Body of pancreas (tissue), 4 donors: ENCODE measurements around the gene MTMR11. TPM values are rescaled to one million over a fixed set of nuclear protein-coding genes. Genes with fewer than 3 reads are reported as not detected.
A peak's percentile ranks its signal among the peaks of the same experiment; 100 is the strongest.

ENCODE experiments used
- ATAC-seq: fragments of 150-250 bp; one replicate; pipeline ENCODE4 v1.9.1; 2016
- DNase-seq, 4 donors: peaks; one replicate each; pipeline ENCODE4 v3.0.0-alpha.2; 2019
- H3K27ac ChIP-seq, 4 donors: fragments of 200-600 bp; sonication (generic); 1 replicate in 3 of 4; 2 replicates in 1 of 4; pipeline versions ENCODE4 v1.5.1 to v1.6.1; 2016 to 2019; ENCODE audit warnings: mild to moderate bottlenecking in 1 of 4, mixed read lengths in 1 of 4, moderate library complexity in 1 of 4
- H3K27me3 ChIP-seq, 2 donors: fragments of 200-600 bp; sonication (generic); one replicate each; pipeline ENCODE4 v1.6.0; 2016; ENCODE audit warnings: mild to moderate bottlenecking in 1 of 2
- H3K36me3 ChIP-seq, 2 donors: fragments of 200-600 bp; sonication (generic); replicated peaks in 1 of 2; 2 replicates each; pipeline ENCODE4 v1.5.1; 2016; ENCODE audit warnings: low read depth in 2 of 2; ENCODE audit not compliant: insufficient read depth in 1 of 2
- H3K4me1 ChIP-seq: fragments of 200-600 bp; sonication (generic); one replicate; pipeline ENCODE4 v1.6.0; 2016
- H3K4me3 ChIP-seq, 2 donors: fragments of 200-600 bp; sonication (generic); 1 replicate in 1 of 2; 2 replicates in 1 of 2; pipeline ENCODE4 v1.5.1; 2016 to 2019
- H3K9me3 ChIP-seq, 3 donors: fragments of 200-600 bp; sonication (generic); 1 replicate in 2 of 3; 2 replicates in 1 of 3; pipeline ENCODE4 v1.5.1; 2016
- POLR2A ChIP-seq, 3 donors: fragments of 450-650 bp; IDR thresholded peaks; one replicate each; pipeline ENCODE4 v1.6.1; 2016; ENCODE audit warnings: antibody characterized with exemption in 3 of 3, mild to moderate bottlenecking in 2 of 3
- WGBS, 2 donors: methylation state at CpG; one replicate each; pipeline ENCODE4 v1.1.5; 2017; 5-methylcytosine and 5-hydroxymethylcytosine counted together
- intact Hi-C: fragments of 100-400 bp; cut with DNase I; formaldehyde crosslinking; loops from one replicate; pipeline ENCODE4 v1.15.1; 2023
- total RNA-seq, 2 donors: library from RNA; depleted of rRNA; stranded (reverse); fragments of >200 nt; gene quantifications; one replicate each; pipeline ENCODE4 v1.1.0, GENCODE V29; 2016
- TF ChIP-seq, protein P1 (sequence below), 7 experiments: fragments of 450-650 bp in 4 of 7; fragments of 200-600 bp in 3 of 7; sonication (generic) in 3 of 7; IDR thresholded peaks; one replicate each; pipeline ENCODE4 v1.5.1; 2016 to 2019; ENCODE audit warnings: antibody characterized with exemption in 7 of 7

The MTMR11 gene
- total RNA-seq, 2 donors from 2014 or later: 3.0 to 28.3 TPM

DNA sequence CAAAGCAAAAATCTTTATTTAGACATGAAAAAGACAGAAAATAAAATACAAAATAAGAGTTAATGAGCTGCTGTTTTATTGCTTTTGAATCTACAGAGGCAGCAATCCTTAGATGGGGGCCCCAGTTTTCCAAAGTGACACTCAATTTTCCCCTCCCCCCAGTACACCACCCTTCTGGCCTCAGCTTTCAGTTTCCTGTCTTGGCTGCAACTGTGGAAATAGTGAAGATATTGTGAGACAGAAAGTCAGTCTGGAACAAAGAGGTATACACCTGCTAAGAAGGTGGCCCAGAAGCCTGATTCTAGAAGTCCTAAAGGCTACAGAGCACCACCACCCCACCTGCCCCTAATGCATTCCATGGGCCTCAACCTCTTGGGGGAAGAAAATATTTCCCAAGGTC is 1.1 kb upstream of the MTMR11 start:
- no peak overlapping the region for H3K4me3 ChIP-seq
- DNase-seq: no peak
- peak overlapping the region in 3 of 4 donors; percentile 3 to 63 (median 21) for H3K27ac ChIP-seq
- H3K36me3 ChIP-seq: no peaks in the 10 kb centered on the region
- ATAC-seq: no peak
- H3K27me3 ChIP-seq: no peaks in the 10 kb centered on the region
- no peaks in the 10 kb centered on the region for H3K9me3 ChIP-seq
- TF ChIP-seq, protein P1, sequence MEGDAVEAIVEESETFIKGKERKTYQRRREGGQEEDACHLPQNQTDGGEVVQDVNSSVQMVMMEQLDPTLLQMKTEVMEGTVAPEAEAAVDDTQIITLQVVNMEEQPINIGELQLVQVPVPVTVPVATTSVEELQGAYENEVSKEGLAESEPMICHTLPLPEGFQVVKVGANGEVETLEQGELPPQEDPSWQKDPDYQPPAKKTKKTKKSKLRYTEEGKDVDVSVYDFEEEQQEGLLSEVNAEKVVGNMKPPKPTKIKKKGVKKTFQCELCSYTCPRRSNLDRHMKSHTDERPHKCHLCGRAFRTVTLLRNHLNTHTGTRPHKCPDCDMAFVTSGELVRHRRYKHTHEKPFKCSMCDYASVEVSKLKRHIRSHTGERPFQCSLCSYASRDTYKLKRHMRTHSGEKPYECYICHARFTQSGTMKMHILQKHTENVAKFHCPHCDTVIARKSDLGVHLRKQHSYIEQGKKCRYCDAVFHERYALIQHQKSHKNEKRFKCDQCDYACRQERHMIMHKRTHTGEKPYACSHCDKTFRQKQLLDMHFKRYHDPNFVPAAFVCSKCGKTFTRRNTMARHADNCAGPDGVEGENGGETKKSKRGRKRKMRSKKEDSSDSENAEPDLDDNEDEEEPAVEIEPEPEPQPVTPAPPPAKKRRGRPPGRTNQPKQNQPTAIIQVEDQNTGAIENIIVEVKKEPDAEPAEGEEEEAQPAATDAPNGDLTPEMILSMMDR (IDR thresholded peaks at IDR 0.05): no peak
- no peak for TF ChIP-seq POLR2A (IDR thresholded peaks at IDR 0.05)
- peaks cover 45% of the 10 kb centered on the region for H3K4me1 ChIP-seq
- intact Hi-C loops: no loop called here

DNA sequence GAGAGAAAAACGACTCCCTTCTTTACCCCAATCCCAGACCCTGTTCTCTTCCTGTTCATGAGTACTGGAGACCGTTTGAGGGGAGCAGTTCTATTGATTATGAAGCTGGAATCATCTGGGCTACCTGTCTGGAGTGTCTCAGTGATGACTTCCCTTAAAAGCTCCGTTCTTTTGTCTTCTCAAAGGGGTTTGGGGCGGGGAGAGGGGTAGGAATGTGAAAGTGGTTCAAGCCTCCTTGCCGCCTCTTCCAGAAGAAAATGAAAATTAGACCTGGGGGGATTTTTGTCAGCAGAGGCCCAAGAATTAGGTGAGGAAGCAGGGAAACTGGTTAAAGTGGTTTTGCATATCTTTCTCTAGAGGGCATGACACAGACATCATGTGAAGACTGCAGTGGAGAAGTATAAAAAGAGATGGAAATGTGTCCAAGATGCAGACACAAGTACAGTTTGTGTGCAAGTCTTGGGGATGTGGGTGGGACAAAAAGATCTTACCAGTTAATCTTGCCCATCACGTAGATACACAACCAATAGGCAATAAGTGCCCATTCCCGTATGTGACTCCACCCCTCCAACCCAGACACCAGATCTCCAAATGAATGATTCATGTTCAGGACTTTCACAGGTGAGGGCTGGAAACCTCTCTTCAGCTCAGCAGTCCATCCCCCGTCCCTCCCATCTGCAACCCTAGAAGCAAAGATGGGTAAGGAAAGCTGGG is 470 bp upstream of the MTMR11 start:
- TF ChIP-seq POLR2A (IDR thresholded peaks at IDR 0.05): peak; percentile 46 to 63 (median 60)
- TF ChIP-seq, protein P1 (IDR thresholded peaks at IDR 0.05): no peak
- H3K4me3 ChIP-seq: peak overlapping the region in 1 of 2 donors; percentile 4
- peak overlapping the region; percentile 3 to 63 (median 18) for H3K27ac ChIP-seq
- ATAC-seq: no peak
- no peaks in the 10 kb centered on the region for H3K36me3 ChIP-seq
- H3K27me3 ChIP-seq: no peaks in the 10 kb centered on the region
- DNase-seq: peak in 3 of 4 donors; percentile 30 to 69 (median 54)
- peaks cover 45% of the 10 kb centered on the region for H3K4me1 ChIP-seq
- WGBS, 2 donors: 17 to 18% methylated on average over 8 of the region's 8 CpGs
- intact Hi-C loops: no loop called here
- no peaks in the 10 kb centered on the region for H3K9me3 ChIP-seq

DNA sequence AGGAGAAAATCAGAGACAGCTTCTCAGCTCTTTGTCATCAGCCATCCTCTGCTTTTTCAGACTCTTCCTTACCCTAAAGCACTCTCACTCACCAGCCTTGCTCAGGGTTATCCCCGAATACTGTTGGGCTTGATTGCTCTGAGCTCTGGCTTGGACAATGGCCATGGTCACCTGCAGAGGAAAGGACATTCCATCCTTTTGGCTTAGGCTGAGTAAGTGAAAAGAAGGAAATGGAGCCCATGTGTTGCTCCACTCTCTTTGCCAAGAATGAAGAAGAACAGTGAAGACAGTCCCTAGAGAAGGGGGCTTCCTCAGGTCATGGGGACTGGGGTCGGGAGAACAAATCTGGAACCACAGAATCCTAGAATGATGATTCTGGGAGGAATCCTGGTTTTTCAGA is 2.3 kb downstream of the MTMR11 start:
- no peak for ATAC-seq

DNA sequence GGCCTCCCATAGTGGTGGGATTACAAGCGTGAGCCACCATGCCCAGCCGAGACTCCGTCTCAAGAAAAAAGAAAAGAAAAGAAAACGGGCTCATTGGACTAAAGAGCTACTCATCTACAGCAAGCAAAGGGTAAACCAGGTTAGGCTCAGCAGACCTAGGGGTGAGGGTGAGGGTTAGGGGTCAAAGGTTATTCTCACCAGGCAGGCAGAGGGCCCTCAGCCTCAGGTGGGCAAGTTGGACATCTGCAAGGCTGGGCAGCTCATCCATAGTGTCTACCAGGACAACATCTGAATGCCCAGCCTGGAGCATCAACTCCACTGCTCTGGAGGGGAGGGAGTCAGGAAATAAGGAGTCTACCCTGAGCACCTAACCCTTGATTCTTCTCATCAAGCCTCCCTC is 3.5 kb downstream of the MTMR11 start:
- Histone ChIP-seq H3K27ac (no peak overlapping the region), H3K9me3 (no peaks in the 10 kb centered on the region), H3K4me3 (no peak overlapping the region), H3K36me3 (no peaks in the 10 kb centered on the region), H3K4me1 (peaks cover 32% of the 10 kb centered on the region), H3K27me3 (no peaks in the 10 kb centered on the region)
- ATAC-seq (no peak), DNase-seq (no peak)
- intact Hi-C loops: no loop called here
- WGBS, 2 donors: 80 to 94% methylated on average over 4 of the region's 4 CpGs
- TF ChIP-seq, protein P1 (IDR thresholded peaks at IDR 0.05): no peak
- no peak for TF ChIP-seq POLR2A (IDR thresholded peaks at IDR 0.05)

More for the DNA sequence above, 2.3 kb downstream of the MTMR11 start:
- Histone ChIP-seq H3K4me1 (peaks cover 38% of the 10 kb centered on the region), H3K9me3 (no peaks in the 10 kb centered on the region), H3K36me3 (no peaks in the 10 kb centered on the region), H3K4me3 (no peak overlapping the region), H3K27me3 (no peaks in the 10 kb centered on the region), H3K27ac (no peak overlapping the region)
- WGBS, 2 donors: 47 to 61% methylated on average over 2 of the region's 2 CpGs
- no peak for DNase-seq
- TF ChIP-seq, protein P1 (IDR thresholded peaks at IDR 0.05): no peak
- TF ChIP-seq POLR2A (IDR thresholded peaks at IDR 0.05): no peak
- intact Hi-C loops: no loop called here

DNA sequence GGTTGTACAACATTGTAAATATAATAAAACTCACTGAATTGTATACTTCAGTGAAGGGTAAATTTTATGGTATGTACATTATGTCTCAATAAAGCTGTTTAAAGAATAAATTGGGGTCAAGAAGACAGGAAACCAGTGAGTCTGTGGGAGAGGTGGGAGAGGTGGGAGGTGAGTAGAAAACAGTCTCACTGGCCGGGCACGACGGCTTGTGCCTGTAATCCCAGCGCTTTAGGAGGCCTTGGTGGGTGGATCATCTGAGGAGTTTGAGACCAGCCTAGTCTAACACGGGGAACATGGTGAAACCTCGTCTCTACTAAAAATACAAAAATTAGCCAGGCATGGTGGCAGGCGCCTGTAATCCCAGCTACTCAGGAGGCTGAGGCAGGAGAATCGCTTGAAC is 4.2 kb downstream of the MTMR11 start:
- no peak for TF ChIP-seq POLR2A (IDR thresholded peaks at IDR 0.05)
- TF ChIP-seq, protein P1 (IDR thresholded peaks at IDR 0.05): no peak
- ATAC-seq: no peak
- H3K27ac ChIP-seq: no peak overlapping the region
- peaks cover 27% of the 10 kb centered on the region for H3K4me1 ChIP-seq
- intact Hi-C loops: no loop called here
- no peaks in the 10 kb centered on the region for H3K36me3 ChIP-seq
- 88 to 90% methylated on average over 8 of the region's 8 CpGs for WGBS, 2 donors
- H3K9me3 ChIP-seq: no peaks in the 10 kb centered on the region
- no peak for DNase-seq
- H3K27me3 ChIP-seq: no peaks in the 10 kb centered on the region
- H3K4me3 ChIP-seq: no peak overlapping the region
